ENCODE results near the gene IGSF21. TPM values are rescaled to one million over a fixed set of nuclear protein-coding genes. Genes with fewer than 3 reads are reported as not detected.

The IGSF21 gene
- total RNA-seq, 3 donors from 2014 or later (not counting 1 experiment from before 2014, with no cell fraction given): not detected

DNA sequence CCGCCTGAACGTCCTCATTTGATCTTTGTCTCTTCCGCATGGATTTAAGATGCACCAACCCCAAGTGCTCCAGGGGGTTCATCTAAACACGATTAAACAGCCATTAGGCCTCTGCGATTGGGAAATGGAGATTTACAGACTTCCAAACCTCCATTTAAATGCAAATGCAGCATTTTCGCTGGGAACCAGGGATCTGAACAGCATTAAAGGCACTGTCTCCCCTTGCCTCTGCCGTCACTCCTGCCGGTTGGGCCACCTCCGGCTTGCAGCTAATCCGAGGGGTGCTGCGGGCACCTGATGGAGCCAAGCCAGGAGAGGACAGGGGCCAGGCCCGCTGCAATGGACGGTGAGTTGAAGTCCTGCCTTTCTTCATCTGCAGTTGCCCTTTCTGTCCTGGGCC lies 302.8 kb downstream of the IGSF21 start:
- Histone ChIP-seq H3K4me3 (ENCODE audit: low read length) (no peak overlapping the region), H3K9me3 (ENCODE audit: control insufficient read depth, insufficient read depth, low read length) (peaks cover 7% of the 10 kb centered on the region), H3K36me3 (ENCODE audit: control insufficient read depth, insufficient read depth, low read length) (no peaks in the 10 kb centered on the region), H3K4me1 (ENCODE audit: control insufficient read depth, insufficient read depth, low read length) (no peaks in the 10 kb centered on the region), H3K27ac (ENCODE audit: low read length) (no peak overlapping the region), H3K27me3 (ENCODE audit: control insufficient read depth, insufficient read depth, low read length) (no peaks in the 10 kb centered on the region)
- ATAC-seq (no peak), DNase-seq (no peak)
- no peaks in the 10 kb centered on the region for H3K36me3 Mint-ChIP-seq
- WGBS (ENCODE audit: insufficient coverage): 59% methylated on average over 13 of the region's 13 CpGs
- peaks cover 3 to 20% of the 10 kb centered on the region in 2 donors for H3K27me3 Mint-ChIP-seq (ENCODE audit: low read depth in 2 of 2)
- intact Hi-C loops (cut with micrococcal nuclease): no loop called here
- no peaks in the 10 kb centered on the region for H3K4me1 Mint-ChIP-seq
- no peak overlapping the region for H3K4me3 Mint-ChIP-seq
- H3K9me3 Mint-ChIP-seq: no peaks in the 10 kb centered on the region
- no peak overlapping the region for H3K27ac Mint-ChIP-seq
- TF ChIP-seq, protein P1, sequence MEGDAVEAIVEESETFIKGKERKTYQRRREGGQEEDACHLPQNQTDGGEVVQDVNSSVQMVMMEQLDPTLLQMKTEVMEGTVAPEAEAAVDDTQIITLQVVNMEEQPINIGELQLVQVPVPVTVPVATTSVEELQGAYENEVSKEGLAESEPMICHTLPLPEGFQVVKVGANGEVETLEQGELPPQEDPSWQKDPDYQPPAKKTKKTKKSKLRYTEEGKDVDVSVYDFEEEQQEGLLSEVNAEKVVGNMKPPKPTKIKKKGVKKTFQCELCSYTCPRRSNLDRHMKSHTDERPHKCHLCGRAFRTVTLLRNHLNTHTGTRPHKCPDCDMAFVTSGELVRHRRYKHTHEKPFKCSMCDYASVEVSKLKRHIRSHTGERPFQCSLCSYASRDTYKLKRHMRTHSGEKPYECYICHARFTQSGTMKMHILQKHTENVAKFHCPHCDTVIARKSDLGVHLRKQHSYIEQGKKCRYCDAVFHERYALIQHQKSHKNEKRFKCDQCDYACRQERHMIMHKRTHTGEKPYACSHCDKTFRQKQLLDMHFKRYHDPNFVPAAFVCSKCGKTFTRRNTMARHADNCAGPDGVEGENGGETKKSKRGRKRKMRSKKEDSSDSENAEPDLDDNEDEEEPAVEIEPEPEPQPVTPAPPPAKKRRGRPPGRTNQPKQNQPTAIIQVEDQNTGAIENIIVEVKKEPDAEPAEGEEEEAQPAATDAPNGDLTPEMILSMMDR (IDR thresholded peaks at IDR 0.05): no peak

DNA sequence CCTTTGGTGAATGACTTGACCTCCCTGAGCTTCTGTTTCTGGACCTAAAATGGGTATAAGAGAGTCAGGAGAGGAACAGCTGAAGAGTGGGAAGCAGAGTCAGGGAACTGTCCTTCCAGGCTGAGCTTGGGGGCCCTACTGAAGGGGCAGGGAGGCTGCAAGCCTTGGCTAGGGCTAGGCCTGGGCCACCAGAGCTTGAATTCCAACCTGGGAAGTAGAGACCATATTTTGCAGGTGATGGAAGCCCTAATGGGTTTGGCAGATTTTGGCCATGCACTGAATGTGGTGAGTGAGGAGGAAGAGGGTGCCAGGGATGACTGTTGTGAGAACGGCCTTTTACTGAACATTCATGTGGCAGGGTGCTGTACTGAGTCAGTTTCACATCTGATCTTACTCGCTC lies 303.7 kb downstream of the IGSF21 start:
- H3K27ac Mint-ChIP-seq: no peak overlapping the region
- intact Hi-C loops (cut with micrococcal nuclease): no loop called here
- H3K4me3 Mint-ChIP-seq: no peak overlapping the region

DNA sequence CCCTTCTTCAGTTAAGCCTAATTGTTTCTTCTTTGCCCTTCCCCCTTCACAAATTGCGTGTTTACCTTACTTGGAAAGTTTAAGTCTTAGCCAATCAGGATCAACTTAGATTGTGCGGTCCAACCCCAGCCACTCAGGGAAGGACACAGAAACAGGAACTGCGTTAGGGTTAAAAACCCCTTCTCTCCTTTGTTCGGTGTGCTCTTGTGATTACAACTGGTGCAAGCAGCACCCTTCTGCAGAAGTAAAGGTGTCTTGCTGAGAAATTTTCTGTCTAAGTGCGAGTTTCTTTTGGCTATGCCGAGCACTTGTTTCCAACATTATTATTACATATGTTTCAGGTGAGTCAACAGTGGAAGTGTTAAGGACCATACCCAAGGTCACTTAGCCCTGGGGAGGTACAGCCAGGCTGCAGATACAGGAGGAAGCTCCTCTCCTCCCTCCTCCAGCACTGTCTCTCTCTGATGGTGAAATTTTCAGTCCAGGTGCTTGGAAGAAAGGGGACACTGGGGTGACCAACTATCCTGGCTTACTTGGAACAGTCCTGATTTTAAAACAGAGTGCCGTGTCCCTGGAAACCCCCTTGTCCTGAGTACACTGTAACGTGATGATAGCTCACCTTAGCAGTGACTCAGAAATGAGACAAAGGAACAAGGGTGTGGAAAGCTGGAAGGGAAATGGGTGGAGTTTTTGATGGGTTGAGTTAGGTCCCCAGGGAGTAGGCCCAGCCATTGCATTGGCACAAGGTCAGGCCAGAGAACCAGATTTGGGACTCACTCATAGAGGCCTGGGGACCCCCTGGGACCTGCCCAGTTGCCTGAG lies 304.4 kb downstream of the IGSF21 start:
- ATAC-seq: no peak
- TF ChIP-seq, protein P1 (IDR thresholded peaks at IDR 0.05): no peak
- H3K36me3 Mint-ChIP-seq: no peaks in the 10 kb centered on the region
- H3K4me1 Mint-ChIP-seq: no peaks in the 10 kb centered on the region
- Histone ChIP-seq H3K4me1 (ENCODE audit: control insufficient read depth, insufficient read depth, low read length) (no peaks in the 10 kb centered on the region), H3K27ac (ENCODE audit: low read length) (no peak overlapping the region), H3K27me3 (ENCODE audit: control insufficient read depth, insufficient read depth, low read length) (no peaks in the 10 kb centered on the region), H3K9me3 (ENCODE audit: control insufficient read depth, insufficient read depth, low read length) (peaks cover 7% of the 10 kb centered on the region), H3K4me3 (ENCODE audit: low read length) (no peak overlapping the region), H3K36me3 (ENCODE audit: control insufficient read depth, insufficient read depth, low read length) (no peaks in the 10 kb centered on the region)
- peaks cover under 1 to 13% of the 10 kb centered on the region in 2 donors for H3K27me3 Mint-ChIP-seq (ENCODE audit: low read depth in 2 of 2)
- H3K4me3 Mint-ChIP-seq: no peak overlapping the region
- intact Hi-C loops (cut with micrococcal nuclease): no loop called here
- no peaks in the 10 kb centered on the region for H3K9me3 Mint-ChIP-seq
- H3K27ac Mint-ChIP-seq: no peak overlapping the region
- WGBS (ENCODE audit: insufficient coverage): 90% methylated on average over 7 of the region's 8 CpGs
- DNase-seq: no peak

More for the DNA sequence above, 303.7 kb downstream of the IGSF21 start:
- Mint-ChIP-seq H3K4me1 (no peaks in the 10 kb centered on the region), H3K27me3 (ENCODE audit: low read depth in 2 of 2) (peaks cover 0 to 17% of the 10 kb centered on the region in 2 donors), H3K9me3 (no peaks in the 10 kb centered on the region), H3K36me3 (no peaks in the 10 kb centered on the region)
- no peak for DNase-seq
- ATAC-seq: no peak
- Histone ChIP-seq H3K4me3 (ENCODE audit: low read length) (no peak overlapping the region), H3K27me3 (ENCODE audit: control insufficient read depth, insufficient read depth, low read length) (no peaks in the 10 kb centered on the region), H3K36me3 (ENCODE audit: control insufficient read depth, insufficient read depth, low read length) (no peaks in the 10 kb centered on the region), H3K4me1 (ENCODE audit: control insufficient read depth, insufficient read depth, low read length) (no peaks in the 10 kb centered on the region), H3K27ac (ENCODE audit: low read length) (no peak overlapping the region), H3K9me3 (ENCODE audit: control insufficient read depth, insufficient read depth, low read length) (peaks cover 7% of the 10 kb centered on the region)
- TF ChIP-seq, protein P1 (IDR thresholded peaks at IDR 0.05): no peak
- 50% methylated on average over 1 of the region's 2 CpGs for WGBS (ENCODE audit: insufficient coverage)
